Measurements from ENCODE around the gene LUC7L3. TPM values are rescaled to one million over a fixed set of nuclear protein-coding genes. Genes with fewer than 3 reads are reported as not detected.

The LUC7L3 gene
- total and polyA plus RNA-seq, 2 of the 13 experiments (the other 11 are each of a cell fraction or from before 2014, with no cell fraction given): 108 to 120 TPM

- TF ChIP-seq ZNF124 (CRISPR knock-in tag; IDR thresholded peaks at IDR 0.05) (peak; percentile 91), MAFF (IDR thresholded peaks at IDR 0.05; ENCODE audit: low read depth, low read length) (no peak), ZNF414 (CRISPR knock-in tag; IDR thresholded peaks at IDR 0.05) (peak; percentile 72), NCOR1 (IDR thresholded peaks at IDR 0.05; ENCODE audit: borderline replicate concordance, low read length) (peak; percentile 54; the same call in 1 of the 2 replicates), NCOA1 (CRISPR knock-in tag; IDR thresholded peaks at IDR 0.05) (no peak), ZBED4 (CRISPR knock-in tag; IDR thresholded peaks at IDR 0.05; ENCODE audit: borderline replicate concordance) (peak; percentile 79; the same call in 1 of the 2 replicates), ZNF10 (CRISPR knock-in tag; IDR thresholded peaks at IDR 0.05; ENCODE audit: borderline replicate concordance, low read depth) (no peak), KDM4B (CRISPR knock-in tag; IDR thresholded peaks at IDR 0.05) (0 out of 2 replicates have a peak, but pooled peaks have one; percentile 86), ETV6 (CRISPR knock-in tag; conservative IDR thresholded peaks at IDR 0.05) (peak; percentile 93), ZNF720 (CRISPR knock-in tag; IDR thresholded peaks at IDR 0.05) (0 out of 2 replicates have a peak, but pooled peaks have one; percentile 31), FOXO1 (CRISPR knock-in tag; IDR thresholded peaks at IDR 0.05) (no peak; the same call in 1 of the 2 replicates), KDM2A (CRISPR knock-in tag; IDR thresholded peaks at IDR 0.05; ENCODE audit: borderline replicate concordance, low read depth) (peak; percentile 97), TEAD2 (CRISPR knock-in tag; IDR thresholded peaks at IDR 0.05) (no peak), MEF2D (CRISPR knock-in tag; IDR thresholded peaks at IDR 0.05) (peak; percentile 73), PHF8 (CRISPR knock-in tag; IDR thresholded peaks at IDR 0.05) (peak; percentile 99), NFKB2 (CRISPR knock-in tag; IDR thresholded peaks at IDR 0.05; ENCODE audit: borderline replicate concordance) (peak; percentile 97), KMT2B (CRISPR knock-in tag; IDR thresholded peaks at IDR 0.05) (peak; percentile 91), WIZ (CRISPR knock-in tag; IDR thresholded peaks at IDR 0.05) (peak; percentile 71; the same call in 1 of the 2 replicates)
- TF ChIP-seq, protein P1, sequence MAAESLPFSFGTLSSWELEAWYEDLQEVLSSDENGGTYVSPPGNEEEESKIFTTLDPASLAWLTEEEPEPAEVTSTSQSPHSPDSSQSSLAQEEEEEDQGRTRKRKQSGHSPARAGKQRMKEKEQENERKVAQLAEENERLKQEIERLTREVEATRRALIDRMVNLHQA (CRISPR knock-in tag; IDR thresholded peaks at IDR 0.05): 0 out of 2 replicates have a peak, but pooled peaks have one; percentile 50
- TF ChIP-seq, protein P2, sequence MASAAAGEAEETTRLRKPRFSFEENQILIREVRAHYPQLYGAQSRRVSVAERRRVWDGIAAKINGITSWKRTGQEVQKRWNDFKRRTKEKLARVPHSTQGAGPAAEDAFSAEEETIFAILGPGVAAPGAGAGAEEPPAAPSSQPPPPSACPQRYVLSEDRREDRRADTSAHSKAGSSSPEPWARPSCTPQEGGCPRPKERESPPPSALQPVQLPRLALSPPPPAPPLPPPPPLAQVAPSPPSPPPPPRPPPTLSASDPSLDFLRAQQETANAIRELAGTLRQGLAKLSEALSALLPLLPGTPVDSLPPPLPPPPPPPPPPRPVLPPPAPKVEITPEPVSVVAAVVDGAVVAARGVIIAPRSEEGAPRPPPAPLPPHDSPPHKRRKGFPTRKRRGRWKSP (CRISPR knock-in tag; IDR thresholded peaks at IDR 0.05): peak; percentile 84
- TF ChIP-seq, protein P3, sequence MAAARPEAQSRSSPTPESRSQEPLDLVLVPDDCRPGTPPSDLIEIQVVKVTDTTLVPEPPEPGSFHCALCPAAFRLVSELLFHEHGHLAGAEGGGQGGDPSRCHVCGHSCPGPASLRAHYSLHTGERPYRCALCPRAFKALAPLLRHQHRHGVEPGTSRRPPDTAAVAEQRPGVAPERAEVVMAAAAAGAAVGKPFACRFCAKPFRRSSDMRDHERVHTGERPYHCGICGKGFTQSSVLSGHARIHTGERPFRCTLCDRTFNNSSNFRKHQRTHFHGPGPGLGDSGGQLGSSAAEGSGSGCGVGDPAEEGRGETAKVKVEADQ (CRISPR knock-in tag; IDR thresholded peaks at IDR 0.05; ENCODE audit: borderline replicate concordance): peak; percentile 92
- TF ChIP-seq, protein P4, sequence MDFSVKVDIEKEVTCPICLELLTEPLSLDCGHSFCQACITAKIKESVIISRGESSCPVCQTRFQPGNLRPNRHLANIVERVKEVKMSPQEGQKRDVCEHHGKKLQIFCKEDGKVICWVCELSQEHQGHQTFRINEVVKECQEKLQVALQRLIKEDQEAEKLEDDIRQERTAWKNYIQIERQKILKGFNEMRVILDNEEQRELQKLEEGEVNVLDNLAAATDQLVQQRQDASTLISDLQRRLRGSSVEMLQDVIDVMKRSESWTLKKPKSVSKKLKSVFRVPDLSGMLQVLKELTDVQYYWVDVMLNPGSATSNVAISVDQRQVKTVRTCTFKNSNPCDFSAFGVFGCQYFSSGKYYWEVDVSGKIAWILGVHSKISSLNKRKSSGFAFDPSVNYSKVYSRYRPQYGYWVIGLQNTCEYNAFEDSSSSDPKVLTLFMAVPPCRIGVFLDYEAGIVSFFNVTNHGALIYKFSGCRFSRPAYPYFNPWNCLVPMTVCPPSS (IDR thresholded peaks at IDR 0.05): no peak
Observed at GRCh38 chr17:50719144-50719923, at the start of gene LUC7L3 (continued).
